ENCODE results near the gene CNGB1.

GRCh38 chr16:57893559-57894389 is 77.2 kb downstream of the CNGB1 start:
- no peak for TF ChIP-seq CTCF (conservative IDR thresholded peaks at IDR 0.05; ENCODE audit: low read depth, low read length)
- TF ChIP-seq EZH2 (IDR thresholded peaks at IDR 0.05; ENCODE audit: low read length, unreplicated experiment), result no peak
- TF ChIP-seq EZH2phosphoT487 (IDR thresholded peaks at IDR 0.05; ENCODE audit: borderline replicate concordance, low read length), result no peak

Data from PC-3 (cell line).